Right kidney (tissue), 1 donor: ENCODE results near the gene SMIM36.
"Not testable (repeated sequence)": the region's sequence is repeated elsewhere in the genome, so short reads cannot be mapped to it uniquely, and the experiment has no call there.

Source experiments
- DNase-seq: peaks from one replicate; pipeline ENCODE4 v3.0.0-alpha.2; 2016

The SMIM36 gene

DNA sequence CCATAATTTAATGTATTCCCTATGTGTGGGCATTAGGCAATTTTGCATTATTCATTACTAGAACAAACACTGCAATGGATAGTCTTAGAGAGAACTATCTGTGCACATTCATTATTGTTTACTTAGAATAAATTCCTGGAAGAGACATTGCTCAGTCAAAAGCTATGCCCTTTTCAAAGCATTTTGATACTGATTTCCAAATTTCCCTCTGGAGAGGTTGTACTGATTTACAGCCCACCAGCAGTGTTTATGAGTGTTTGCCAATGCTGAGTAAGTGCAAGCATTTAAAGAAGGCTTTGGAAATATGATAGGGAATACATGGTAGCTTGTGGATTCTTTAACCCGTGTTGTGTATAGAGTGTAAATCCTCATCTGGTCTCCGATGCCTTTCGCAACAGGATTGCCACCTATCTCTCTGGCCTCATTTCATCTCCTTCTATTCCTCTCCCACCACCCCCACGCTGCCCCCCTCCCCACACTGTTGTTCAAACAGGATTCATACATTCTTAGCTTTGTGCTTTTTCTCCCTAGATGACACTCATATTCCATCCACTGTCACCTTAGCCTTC, 56.3 kb downstream of the SMIM36 start:
- DNase-seq = no peak

DNA sequence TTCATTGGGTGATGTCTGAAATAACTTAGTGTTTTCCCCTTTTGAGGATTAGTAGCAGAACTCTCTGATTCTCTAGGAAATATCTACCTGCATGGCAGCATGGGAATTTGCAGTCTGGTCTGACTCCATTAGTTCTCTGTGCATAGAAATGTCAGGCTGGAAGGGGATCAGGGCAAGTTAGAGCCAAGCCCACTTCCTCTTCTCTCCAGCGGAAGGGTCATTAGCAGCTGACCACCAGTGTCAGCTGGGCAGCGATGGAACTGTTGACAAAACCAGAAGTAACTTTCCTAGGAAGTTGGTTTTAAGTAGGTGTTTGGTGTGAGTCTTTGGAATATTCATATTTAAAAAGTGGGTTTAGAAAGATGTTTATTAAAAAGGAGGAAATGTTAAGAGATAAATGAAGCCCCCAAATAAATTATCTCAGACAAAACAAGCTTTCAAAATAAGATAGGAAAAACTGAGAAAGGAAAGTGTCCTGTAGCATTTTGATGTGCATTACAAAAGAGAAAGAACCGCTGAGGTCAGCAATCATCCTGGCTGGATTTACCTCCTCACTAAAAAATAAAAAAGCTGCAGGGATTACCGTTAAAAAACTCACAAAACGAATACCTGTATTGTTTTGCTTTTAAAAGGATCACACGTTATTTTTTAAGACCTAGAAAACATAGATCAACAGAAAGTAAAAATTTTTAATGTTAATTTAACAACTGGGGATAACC, 57.3 kb downstream of the SMIM36 start:
- DNase-seq = no peak

GRCh38 chr17:55452139-55452790, 59.0 kb downstream of the SMIM36 start:
- DNase-seq = no peak

DNA sequence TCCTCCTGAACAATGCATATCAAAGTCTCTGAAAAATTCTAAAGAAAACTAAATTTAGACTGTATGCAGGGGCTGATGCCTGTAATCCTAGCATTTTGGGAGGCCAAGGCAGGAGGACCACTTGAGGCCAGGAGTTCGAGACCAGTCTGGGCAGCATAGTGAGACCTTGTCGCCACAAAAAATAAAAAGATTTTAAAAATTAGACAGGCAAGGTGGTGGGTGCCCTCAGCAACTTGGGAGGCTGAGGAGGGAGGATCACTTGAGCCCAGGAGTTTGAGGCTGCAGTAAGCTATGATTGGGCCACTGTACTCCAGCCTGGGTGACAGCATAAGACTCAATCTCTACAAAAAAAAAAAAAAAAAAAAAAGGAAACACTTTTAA, 59.5 kb downstream of the SMIM36 start:
- no peak for DNase-seq

- no peak for DNase-seq
Observed at GRCh38 chr17:55451203-55451641, 60.0 kb downstream of the SMIM36 start.

GRCh38 chr17:55450232-55450825, 60.9 kb downstream of the SMIM36 start:
- DNase-seq = no peak

- no peak for DNase-seq
Observed at GRCh38 chr17:55448681-55449080, 62.6 kb downstream of the SMIM36 start.

- no peak for DNase-seq
Observed at GRCh38 chr17:55446581-55447205, 64.6 kb downstream of the SMIM36 start.

DNA sequence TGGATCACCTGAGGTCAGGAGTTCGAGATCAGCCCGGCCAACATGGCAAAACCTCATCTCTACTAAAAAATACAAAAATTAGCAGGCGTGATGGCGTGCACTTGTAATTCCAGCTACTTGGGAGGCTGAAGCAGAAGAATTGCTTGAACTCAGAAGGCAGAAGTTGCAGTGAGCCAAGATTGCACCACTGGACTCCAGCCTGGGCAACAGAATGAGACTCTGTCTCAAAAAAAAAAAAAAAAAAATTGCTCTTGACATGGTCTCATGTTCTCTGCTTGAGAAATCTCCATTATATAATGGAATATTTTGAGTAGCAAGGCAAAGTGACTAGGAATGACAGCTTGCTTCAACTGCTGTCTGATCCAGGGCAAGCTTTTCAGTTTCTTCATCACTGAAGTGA, 65.2 kb downstream of the SMIM36 start:
- DNase-seq = not testable (repeated sequence)

DNA sequence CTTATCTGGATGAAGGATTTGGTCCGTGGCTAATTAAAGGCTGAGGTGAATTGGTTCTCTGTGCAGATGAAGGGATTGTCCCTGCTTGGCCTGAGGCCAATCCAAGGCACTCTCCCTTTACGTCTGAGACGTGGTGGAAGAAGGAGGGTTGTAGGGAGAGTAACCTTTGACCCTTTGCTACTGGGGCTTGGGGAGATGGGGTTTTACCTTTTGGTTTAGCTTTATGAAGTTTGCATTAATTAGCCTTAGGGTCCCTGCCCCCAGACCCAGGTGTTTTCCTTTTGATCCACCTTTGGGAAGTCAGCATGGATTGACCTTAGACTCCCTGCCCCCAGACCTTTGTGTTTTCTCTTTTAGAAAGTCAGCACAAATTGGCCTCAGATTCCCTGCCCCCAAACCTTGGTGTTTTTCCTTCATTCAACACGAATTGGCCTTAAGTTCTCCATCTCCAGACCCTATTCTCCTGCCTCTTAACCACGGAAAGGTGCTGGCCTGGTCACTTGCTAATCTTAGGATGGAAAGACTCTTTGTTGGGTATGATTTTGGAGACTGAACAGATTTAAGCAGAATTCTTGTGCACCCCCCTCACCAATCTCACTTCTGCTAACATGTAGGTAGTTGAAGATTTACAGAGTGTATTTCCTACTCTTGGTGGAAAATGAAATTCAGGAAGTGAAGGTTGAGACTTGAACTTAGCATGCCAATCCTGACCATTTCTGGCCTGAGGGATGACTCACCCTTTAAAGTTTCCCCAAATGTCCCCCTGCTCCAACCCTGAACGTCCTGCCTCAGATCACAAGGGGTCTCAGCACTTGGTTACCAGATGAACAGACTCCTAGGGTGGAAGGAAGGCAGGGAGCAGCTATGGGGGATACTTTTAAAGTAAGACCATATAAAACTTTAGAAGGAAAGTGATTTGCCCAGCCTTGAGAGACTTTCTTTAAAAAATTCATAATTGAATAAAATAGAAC, 66.5 kb downstream of the SMIM36 start:
- no peak for DNase-seq

DNA sequence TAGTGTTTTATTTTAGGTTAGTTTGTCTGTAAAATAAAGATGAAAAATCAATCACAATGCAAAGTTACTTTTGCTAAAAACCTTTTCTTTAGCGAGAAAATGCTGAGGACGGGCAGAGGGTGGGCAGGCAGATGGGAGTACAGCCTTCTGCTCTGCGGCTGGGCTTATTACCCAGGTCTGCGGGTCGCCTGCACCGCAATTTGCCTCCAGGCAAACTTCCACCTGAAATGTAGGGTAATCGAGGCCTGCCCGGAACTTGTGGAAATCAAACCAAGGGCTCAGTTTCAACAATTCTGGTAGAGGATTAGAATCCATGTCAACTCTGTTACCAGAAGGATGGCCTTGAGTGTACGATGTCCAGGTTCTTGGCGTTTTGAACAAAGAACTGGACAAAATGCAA, 67.3 kb downstream of the SMIM36 start:
- no peak for DNase-seq

DNA sequence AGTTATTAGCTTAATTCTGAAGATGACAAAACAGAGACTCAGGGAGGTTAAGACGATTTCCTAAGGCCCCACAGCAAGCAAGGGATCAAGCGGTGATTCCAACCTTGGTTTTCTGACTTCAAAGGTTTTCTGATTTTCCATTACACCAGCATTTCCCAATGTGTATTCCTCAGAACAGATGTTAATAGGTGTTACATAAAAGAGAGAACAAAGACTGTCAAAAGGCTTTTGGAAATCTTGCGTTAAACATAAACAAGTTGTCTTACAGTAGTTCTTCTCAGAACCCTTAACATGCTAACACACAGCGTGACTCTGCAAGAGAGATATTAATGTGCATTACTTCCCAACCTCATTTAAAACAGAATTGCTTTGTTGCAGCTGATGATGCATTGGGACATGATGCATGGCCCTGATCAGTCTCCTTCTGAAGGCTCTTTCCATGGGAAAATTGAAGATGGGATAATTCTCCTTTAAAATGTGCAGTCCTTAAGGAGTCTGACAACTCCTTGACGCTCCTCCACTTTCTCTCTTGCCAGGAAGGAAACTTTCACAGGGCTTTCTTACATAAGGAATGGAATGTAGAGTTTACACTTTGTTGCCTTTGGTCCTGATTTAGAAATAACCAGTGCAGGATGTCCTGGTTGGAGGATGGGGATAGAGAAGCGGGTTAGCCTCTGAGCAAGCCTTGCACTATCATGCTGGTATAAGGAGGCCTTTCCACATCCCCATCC, 68.1 kb downstream of the SMIM36 start:
- DNase-seq = no peak

- no peak for DNase-seq
Observed at GRCh38 chr17:55442462-55442861, 68.8 kb downstream of the SMIM36 start.

- no peak for DNase-seq
Observed at GRCh38 chr17:55441544-55441943, 69.7 kb downstream of the SMIM36 start.

GRCh38 chr17:55440391-55440790, 70.9 kb downstream of the SMIM36 start:
- no peak for DNase-seq

DNA sequence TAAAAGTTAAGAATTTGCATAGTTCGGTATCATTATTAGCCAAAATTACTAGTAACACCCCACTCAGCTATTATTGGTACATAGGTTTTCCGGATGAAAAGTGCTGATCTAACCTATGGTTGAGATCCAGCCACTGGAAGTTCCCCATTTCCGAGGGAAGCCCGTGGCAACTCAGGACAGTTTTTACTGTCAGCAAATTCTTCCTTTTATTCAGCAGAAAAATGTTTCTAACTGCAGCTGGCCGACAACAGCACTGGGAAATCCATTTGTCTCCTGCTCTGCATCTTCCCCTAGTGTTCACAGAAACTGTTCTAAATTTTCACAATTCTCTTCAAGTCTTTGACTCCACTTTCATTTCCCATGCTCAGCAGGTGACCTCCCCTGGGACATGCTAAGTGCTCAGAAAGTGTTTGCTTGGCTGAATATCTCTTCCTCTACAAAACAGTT, 74.1 kb downstream of the SMIM36 start:
- DNase-seq = no peak

GRCh38 chr17:55436224-55437158, 74.8 kb downstream of the SMIM36 start:
- no peak for DNase-seq

GRCh38 chr17:55435408-55435807, 75.8 kb downstream of the SMIM36 start:
- no peak for DNase-seq

- DNase-seq = no peak
Observed at GRCh38 chr17:55434721-55435120, 76.5 kb downstream of the SMIM36 start.
